CD4-positive, alpha-beta T cell treated with Interleukin-17A for 1 hour (primary cell): ENCODE results near the gene WDR27.
"Not testable (repeated sequence)": the region's sequence is repeated elsewhere in the genome, so short reads cannot be mapped to it uniquely, and the experiment has no call there.

ENCODE experiments used
- DNase-seq: peaks from one replicate; pipeline ENCODE4 v3.0.0-alpha.2; 2020

Gene WDR27

GRCh38 chr6:169660751-169661390 is 41.0 kb downstream of the WDR27 start:
- no peak for DNase-seq

- no peak for DNase-seq
Observed at GRCh38 chr6:169659820-169660610, 41.8 kb downstream of the WDR27 start.

GRCh38 chr6:169657284-169657610 is 44.6 kb downstream of the WDR27 start:
- DNase-seq, result no peak

- DNase-seq, result no peak
Observed at GRCh38 chr6:169656546-169657283, 45.1 kb downstream of the WDR27 start.

- DNase-seq, result peak; percentile 1
Observed at GRCh38 chr6:169654598-169655391, 47.0 kb downstream of the WDR27 start.

- DNase-seq, result no peak
Observed at GRCh38 chr6:169653691-169654090, 48.1 kb downstream of the WDR27 start.

GRCh38 chr6:169652896-169653295 is 48.9 kb downstream of the WDR27 start:
- no peak for DNase-seq

- DNase-seq, result no peak
Observed at GRCh38 chr6:169651498-169651897, 50.3 kb downstream of the WDR27 start.

GRCh38 chr6:169650959-169651292 is 50.9 kb downstream of the WDR27 start:
- no peak for DNase-seq

- no peak for DNase-seq
Observed at GRCh38 chr6:169650241-169650958, 51.4 kb downstream of the WDR27 start.

GRCh38 chr6:169648617-169649016 is 53.2 kb downstream of the WDR27 start:
- DNase-seq, result no peak

GRCh38 chr6:169648092-169648491 is 53.7 kb downstream of the WDR27 start:
- no peak for DNase-seq

GRCh38 chr6:169647637-169648036 is 54.2 kb downstream of the WDR27 start:
- no peak for DNase-seq

GRCh38 chr6:169646906-169647567 is 54.8 kb downstream of the WDR27 start:
- DNase-seq, result no peak

- DNase-seq, result not testable (repeated sequence)
Observed at GRCh38 chr6:169645459-169645858, 56.4 kb downstream of the WDR27 start.

GRCh38 chr6:169643521-169643920 is 58.3 kb downstream of the WDR27 start:
- no peak for DNase-seq

- no peak for DNase-seq
Observed at GRCh38 chr6:169642455-169642854, 59.4 kb downstream of the WDR27 start.

- DNase-seq, result no peak
Observed at GRCh38 chr6:169641461-169642085, 60.3 kb downstream of the WDR27 start.

- DNase-seq, result no peak
Observed at GRCh38 chr6:169640983-169641382, 60.8 kb downstream of the WDR27 start.

GRCh38 chr6:169640351-169640852 is 61.4 kb downstream of the WDR27 start:
- no peak for DNase-seq

- DNase-seq, result no peak
Observed at GRCh38 chr6:169639653-169640278, 62.1 kb downstream of the WDR27 start.
